ENCODE data around the gene DCBLD1. TPM values are rescaled to one million over a fixed set of nuclear protein-coding genes. Genes with fewer than 3 reads are reported as not detected.
A peak's percentile ranks its signal among the peaks of the same experiment; 100 is the strongest.

DCBLD1 gene
- total and polyA plus RNA-seq, 2 donors (not counting 3 experiments of a cell fraction or from before 2014, with no cell fraction given) = 30.2 to 44.3 TPM

GRCh38 chr6:117555882-117556498 is 73.5 kb downstream of the DCBLD1 start:
- intact Hi-C loops (cut with micrococcal nuclease) = loop anchor here (1.0 to 2.0 kb wide), 6 partner anchors 47 to 209 kb away; partner anchors contain the start of genes DCBLD1 and GOPC

More at GRCh38 chr6:117555882-117556498, 73.5 kb downstream of the DCBLD1 start:
- DNase-seq (ENCODE audit: low read depth, low spot score) (peak; percentile 68), FAIRE-seq (peak; percentile 40)
- Histone ChIP-seq H3K4me1 (ENCODE audit: control insufficient read depth, extremely low read depth, insufficient read depth, low read length) (peaks cover 25% of the 10 kb centered on the region), H3K9me3 (replicated peaks; ENCODE audit: control insufficient read depth, insufficient read depth, low read length) (no peaks in the 10 kb centered on the region), H3K27me3 (ENCODE audit: control insufficient read depth in 2 of 2, insufficient read depth in 2 of 2, low read length in 2 of 2) (no peaks in the 10 kb centered on the region), H3K9me1 (replicated peaks; ENCODE audit: control insufficient read depth, extremely low read depth, insufficient read depth, low read length) (no peaks in the 10 kb centered on the region), H3K4me2 (ENCODE audit: insufficient read depth, low read length) (no peak overlapping the region), H3K9ac (replicated peaks; ENCODE audit: extremely low read depth, insufficient read depth, low read length) (no peak overlapping the region), H3K27ac (ENCODE audit: insufficient read depth, low read depth, low read length) (no peak overlapping the region), H3K4me3 (replicated peaks in 1 of 3; ENCODE audit: insufficient read depth in 1 of 3, low read depth in 1 of 3, low read length in 3 of 3) (no peak overlapping the region), H3K79me2 (ENCODE audit: control insufficient read depth, insufficient read depth, low read length) (no peaks in the 10 kb centered on the region), H2AFZ (ENCODE audit: low read depth, low read length) (no peak overlapping the region), H4K20me1 (replicated peaks; ENCODE audit: control insufficient read depth, extremely low read depth, insufficient read depth, low read length) (no peaks in the 10 kb centered on the region), H3K36me3 (ENCODE audit: control insufficient read depth in 2 of 2, extremely low read depth in 1 of 2, insufficient read depth in 2 of 2, low read length in 2 of 2) (peaks cover 0 to 3% of the 10 kb centered on the region in 2 experiments)
- no TSS peak for BruUV-seq (replicated peaks)
- POLR2A ChIA-PET = no interaction called here
- CTCF ChIA-PET = interaction anchor here (0.7 to 14.9 kb wide), 19 partner anchors 11 to 156 kb away, joined by 3 to 333 read pairs (median 4); partner anchors contain the start of genes DCBLD1 and GOPC
- no peak for TF ChIP-seq JUN (IDR thresholded peaks at IDR 0.05; ENCODE audit: borderline replicate concordance, insufficient read depth, insufficient read length, low read depth)
- TF ChIP-seq MAX (IDR thresholded peaks at IDR 0.05; ENCODE audit: insufficient read depth, insufficient read length) = no peak
- TF ChIP-seq EZH2 (IDR thresholded peaks at IDR 0.05; ENCODE audit: borderline replicate concordance, low read depth, low read length, severe bottlenecking) = no peak
- TF ChIP-seq GATA2 (IDR thresholded peaks at IDR 0.05; ENCODE audit: insufficient read depth, insufficient read length, low read depth, low read length) = no peak
- no peak for TF ChIP-seq FOS (IDR thresholded peaks at IDR 0.05; ENCODE audit: borderline replicate concordance, insufficient read depth, low read length)
- TF ChIP-seq POLR2AphosphoS5 (IDR thresholded peaks at IDR 0.05; ENCODE audit: insufficient read depth, low read depth, low read length) = no peak
- TF ChIP-seq MYC (IDR thresholded peaks at IDR 0.05; ENCODE audit: low read depth, low read length) = no peak
- peak; percentile 45 to 59 for TF ChIP-seq CTCF (IDR thresholded peaks at IDR 0.05; ENCODE audit: extremely low read depth in 1 of 2, insufficient read depth in 1 of 2, low read depth in 1 of 2, low read length in 2 of 2)
- dilution Hi-C loops (cut with MboI; ENCODE audit: extremely low pct_ligation_motif_present, low sequenced_read_pairs) = no loop called here

Data from endothelial cell of umbilical vein (primary cell).